Coronary artery (tissue), 2 donors: Measurements from ENCODE around the gene L3MBTL1.

Source experiments
- DNase-seq: peaks from one replicate; pipeline ENCODE4 v3.0.0-alpha.2; 2017; ENCODE audit warnings: low spot score
- H3K27ac ChIP-seq, 2 donors: fragments of 200-600 bp; sonication (generic); one replicate each; pipeline ENCODE4 v1.5.1; 2016 to 2019
- H3K4me3 ChIP-seq: fragments of 200-600 bp; sonication (generic); 2 replicates; pipeline ENCODE4 v1.5.1; 2016; ENCODE audit warnings: mild to moderate bottlenecking, moderate library complexity
- TF ChIP-seq, protein P1 (sequence below): fragments of 200-600 bp; sonication (generic); IDR thresholded peaks from one replicate; pipeline ENCODE4 v1.5.1; 2019; ENCODE audit warnings: antibody characterized with exemption

Gene L3MBTL1

DNA sequence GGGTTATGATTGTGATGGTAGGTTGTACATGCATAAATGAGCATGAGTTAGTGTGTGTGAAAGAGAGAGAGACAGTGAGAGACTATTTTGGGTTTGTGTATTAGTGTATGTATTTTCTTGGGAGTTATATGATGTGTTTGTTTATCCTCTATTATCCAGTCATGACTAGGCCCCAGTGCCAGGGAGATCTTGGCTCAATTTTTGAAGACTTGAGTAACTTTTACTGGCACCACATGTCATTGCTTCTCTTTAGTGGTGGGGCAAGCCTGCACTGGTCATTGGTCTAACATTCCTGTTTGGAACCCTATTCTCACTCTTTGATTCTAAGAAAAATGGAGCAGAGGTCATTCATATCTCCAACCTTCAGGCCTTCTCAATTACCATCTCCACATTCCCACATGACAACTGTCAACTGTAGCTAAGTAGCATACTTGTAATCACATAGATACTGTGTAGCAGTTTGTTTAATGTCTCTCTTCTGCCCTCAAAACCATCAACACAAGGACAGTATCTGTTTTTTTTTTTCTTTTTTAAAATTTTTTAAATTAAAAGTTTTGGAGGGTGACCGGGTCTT, 8.8 kb downstream of the L3MBTL1 start:
- no peak overlapping the region for H3K4me3 ChIP-seq
- DNase-seq, result no peak
- H3K27ac ChIP-seq, result no peak overlapping the region
- TF ChIP-seq, protein P1, sequence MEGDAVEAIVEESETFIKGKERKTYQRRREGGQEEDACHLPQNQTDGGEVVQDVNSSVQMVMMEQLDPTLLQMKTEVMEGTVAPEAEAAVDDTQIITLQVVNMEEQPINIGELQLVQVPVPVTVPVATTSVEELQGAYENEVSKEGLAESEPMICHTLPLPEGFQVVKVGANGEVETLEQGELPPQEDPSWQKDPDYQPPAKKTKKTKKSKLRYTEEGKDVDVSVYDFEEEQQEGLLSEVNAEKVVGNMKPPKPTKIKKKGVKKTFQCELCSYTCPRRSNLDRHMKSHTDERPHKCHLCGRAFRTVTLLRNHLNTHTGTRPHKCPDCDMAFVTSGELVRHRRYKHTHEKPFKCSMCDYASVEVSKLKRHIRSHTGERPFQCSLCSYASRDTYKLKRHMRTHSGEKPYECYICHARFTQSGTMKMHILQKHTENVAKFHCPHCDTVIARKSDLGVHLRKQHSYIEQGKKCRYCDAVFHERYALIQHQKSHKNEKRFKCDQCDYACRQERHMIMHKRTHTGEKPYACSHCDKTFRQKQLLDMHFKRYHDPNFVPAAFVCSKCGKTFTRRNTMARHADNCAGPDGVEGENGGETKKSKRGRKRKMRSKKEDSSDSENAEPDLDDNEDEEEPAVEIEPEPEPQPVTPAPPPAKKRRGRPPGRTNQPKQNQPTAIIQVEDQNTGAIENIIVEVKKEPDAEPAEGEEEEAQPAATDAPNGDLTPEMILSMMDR, result no peak

GRCh38 chr20:43520074-43520630, 12.7 kb downstream of the L3MBTL1 start:
- TF ChIP-seq, protein P1, result no peak
- Histone ChIP-seq H3K27ac (no peak overlapping the region), H3K4me3 (no peak overlapping the region)
- DNase-seq, result no peak

DNA sequence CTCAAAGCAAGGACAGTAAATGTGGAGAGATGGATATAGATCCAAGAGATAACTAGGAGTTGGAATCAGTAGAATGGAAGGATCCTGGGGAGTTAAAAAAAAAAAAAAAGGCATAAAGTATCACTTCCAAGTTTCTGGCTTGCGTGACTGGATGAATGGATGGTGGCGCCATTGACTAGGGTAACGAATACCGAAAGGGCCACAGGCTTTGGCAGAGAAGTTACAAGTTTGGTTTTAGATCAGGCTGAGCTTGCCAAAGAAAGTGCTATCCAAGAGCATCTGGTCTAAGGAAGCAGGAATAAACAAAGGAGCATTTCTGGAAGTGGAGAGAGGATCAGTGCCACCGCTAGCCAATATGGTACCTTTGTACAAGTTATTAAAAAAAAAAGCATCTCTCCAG, 17.5 kb downstream of the L3MBTL1 start:
- H3K27ac ChIP-seq, result no peak overlapping the region
- DNase-seq, result no peak
- TF ChIP-seq, protein P1, result no peak
- no peak overlapping the region for H3K4me3 ChIP-seq

DNA sequence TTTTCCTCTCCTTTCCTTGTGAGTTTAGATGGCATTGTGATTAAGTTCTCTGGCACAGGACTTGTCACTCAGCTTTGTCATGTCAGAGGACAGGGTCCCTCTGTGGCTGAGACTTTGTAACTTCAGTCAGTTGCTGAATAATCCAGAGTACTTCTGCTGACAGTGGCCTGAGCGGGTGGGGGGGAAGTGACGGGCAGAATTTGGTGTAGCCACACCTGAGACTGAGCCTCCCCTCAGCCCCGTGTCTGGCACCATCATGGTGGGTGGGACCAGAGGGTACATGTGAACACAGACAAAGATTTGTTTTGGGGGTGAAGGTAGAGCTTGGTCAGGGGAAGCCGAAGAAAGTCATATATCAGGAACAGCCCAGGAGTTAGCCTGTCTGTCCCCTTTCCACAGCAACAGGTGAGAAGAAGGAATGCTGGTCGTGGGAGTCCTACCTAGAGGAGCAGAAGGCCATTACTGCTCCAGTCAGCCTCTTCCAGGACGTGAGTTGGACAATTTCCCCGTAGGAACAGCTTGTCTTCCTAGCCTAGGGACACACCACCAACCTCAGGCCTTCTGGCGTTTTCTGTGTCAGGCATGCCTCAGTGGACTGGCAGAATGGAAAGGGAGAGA, 20.9 kb downstream of the L3MBTL1 start:
- Histone ChIP-seq H3K27ac (no peak overlapping the region), H3K4me3 (no peak overlapping the region)
- DNase-seq, result peak; percentile 60
- TF ChIP-seq, protein P1, result no peak

GRCh38 chr20:43529051-43529450, 21.6 kb downstream of the L3MBTL1 start:
- Histone ChIP-seq H3K4me3 (no peak overlapping the region), H3K27ac (no peak overlapping the region)
- TF ChIP-seq, protein P1, result no peak
- peak; percentile 55 for DNase-seq

GRCh38 chr20:43529457-43530153, 22.1 kb downstream of the L3MBTL1 start:
- Histone ChIP-seq H3K27ac (no peak overlapping the region), H3K4me3 (no peak overlapping the region)
- peak; percentile 62 for DNase-seq
- TF ChIP-seq, protein P1, result no peak
